H1 (cell line): ENCODE results near the gene GCNA. TPM values are rescaled to one million over a fixed set of nuclear protein-coding genes. Genes with fewer than 3 reads are reported as not detected.

ENCODE experiments used
- CTCF ChIA-PET: fragments of 300-600 bp; sonication (Branson Sonifier 250); formaldehyde crosslinking; loops from one replicate; lab custom pipeline; 2021; ENCODE audit not compliant: partially characterized antibody; lab: Charles Lee
- POLR2A ChIA-PET: fragments of 300-600 bp; sonication (Branson Sonifier 250); formaldehyde crosslinking; loops from one replicate; lab custom pipeline; 2021; ENCODE audit warnings: inconsistent platforms; ENCODE audit not compliant: partially characterized antibody; lab: Charles Lee
- DNase-seq, 2 experiments: peaks; one replicate each; pipeline versions ENCODE4 v3.0.0 to v3.0.0-alpha.2; 2010 to 2022; ENCODE audit warnings: low spot score in 2 of 2, low read depth in 1 of 2, mixed read lengths in 1 of 2
- FAIRE-seq: peaks from 2 replicates; lab custom pipeline; 2011; peaks lifted over from hg19 to GRCh38; lab: Jason Lieb, UNC
- H2AFZ ChIP-seq: 2 replicates; pipeline ENCODE4 v1.8.1; 2012; ENCODE audit warnings: low read length, inconsistent platforms
- H2AK5ac ChIP-seq: 2 replicates; pipeline ENCODE4 v1.6.1; 2013; ENCODE audit warnings: low read depth, low read length
- H2BK120ac ChIP-seq: replicated peaks from 2 replicates; pipeline ENCODE3; 2013; ENCODE audit warnings: low read depth, low read length, inconsistent platforms
- H2BK12ac ChIP-seq: 2 replicates; pipeline ENCODE4 v1.6.1; 2013; ENCODE audit warnings: low read depth, low read length
- H2BK15ac ChIP-seq: 2 replicates; pipeline ENCODE4 v1.6.1; 2013; ENCODE audit warnings: low read length
- H2BK20ac ChIP-seq: 2 replicates; pipeline ENCODE4 v1.6.1; 2013; ENCODE audit warnings: low read length
- H2BK5ac ChIP-seq: 2 replicates; pipeline ENCODE4 v1.6.1; 2013; ENCODE audit warnings: low read depth, low read length
- H3K14ac ChIP-seq: 2 replicates; pipeline ENCODE4 v1.6.1; 2013; ENCODE audit warnings: inconsistent platforms; ENCODE audit not compliant: insufficient read length
- H3K18ac ChIP-seq: 2 replicates; pipeline ENCODE4 v1.6.1; 2013; ENCODE audit warnings: low read length; ENCODE audit errors: extremely low read depth
- H3K23ac ChIP-seq: 2 replicates; pipeline ENCODE4 v1.6.1; 2013; ENCODE audit warnings: inconsistent platforms; ENCODE audit not compliant: insufficient read length
- H3K23me2 ChIP-seq: 2 replicates; pipeline ENCODE4 v1.6.1; 2013; ENCODE audit warnings: low read depth, low read length
- H3K27ac ChIP-seq: 2 replicates; pipeline ENCODE4 v1.6.1; 2011; ENCODE audit warnings: low read depth, low read length, inconsistent platforms
- H3K27me3 ChIP-seq, 4 experiments: replicated peaks in 1 of 4; 1 replicate in 1 of 4; 2 replicates in 3 of 4; pipeline versions ENCODE4 v1.6.1 to v1.8.1; 2011 to 2013; ENCODE audit warnings: low read length in 3 of 4, mild to moderate bottlenecking in 3 of 4, inconsistent platforms in 2 of 4, mixed read lengths in 2 of 4, moderate library complexity in 1 of 4; ENCODE audit not compliant: control insufficient read depth in 3 of 4, insufficient read depth in 3 of 4; ENCODE audit errors: extremely low read depth in 1 of 4
- H3K36me3 ChIP-seq, 4 experiments: 2 replicates each; pipeline versions ENCODE4 v1.6.1 to v1.8.1; 2011 to 2013; ENCODE audit warnings: mild to moderate bottlenecking in 4 of 4, low read length in 3 of 4, moderate library complexity in 2 of 4, control low read depth in 1 of 4, inconsistent platforms in 1 of 4; ENCODE audit not compliant: insufficient read depth in 4 of 4, control insufficient read depth in 2 of 4
- H3K4ac ChIP-seq: replicated peaks from 2 replicates; pipeline ENCODE3; 2013; ENCODE audit warnings: low read length, low read depth, mixed read lengths, inconsistent platforms; ENCODE audit not compliant: insufficient read length
- H3K4me1 ChIP-seq, 4 experiments: replicated peaks in 1 of 4; 1 replicate in 1 of 4; 2 replicates in 3 of 4; pipeline versions ENCODE4 v1.6.1 to v1.8.1; 2011 to 2013; ENCODE audit warnings: low read length in 3 of 4, inconsistent platforms in 2 of 4, mixed read lengths in 1 of 4; ENCODE audit not compliant: insufficient read depth in 4 of 4, control insufficient read depth in 3 of 4
- H3K4me2 ChIP-seq, 2 experiments: 2 replicates each; pipeline versions ENCODE4 v1.6.1 to v1.8.1; 2011 to 2013; ENCODE audit warnings: low read depth in 2 of 2, low read length in 2 of 2, control low read depth in 1 of 2, inconsistent platforms in 1 of 2, mild to moderate bottlenecking in 1 of 2; ENCODE audit not compliant: insufficient read depth in 1 of 2
- H3K4me3 ChIP-seq, 4 experiments: fragments of 200-600, 300-600 bp in 1 of 4; sonication (generic), shearing (Covaris generic), sonication (Bioruptor Twin) in 1 of 4; 2 replicates each; pipeline versions ENCODE4 v1.5.1 to v1.8.1; 2011 to 2016; ENCODE audit warnings: low read length in 4 of 4, low read depth in 3 of 4, control low read depth in 2 of 4, inconsistent platforms in 2 of 4, mild to moderate bottlenecking in 2 of 4, mixed read lengths in 1 of 4, moderate library complexity in 1 of 4; ENCODE audit not compliant: insufficient read depth in 2 of 4; ENCODE audit errors: extremely low read depth in 1 of 4
- H3K56ac ChIP-seq: replicated peaks from 2 replicates; pipeline ENCODE3; 2013; ENCODE audit warnings: low read depth, mild to moderate bottlenecking, mixed read lengths, low read length, inconsistent platforms; ENCODE audit not compliant: insufficient read length
- H3K79me1 ChIP-seq: 2 replicates; pipeline ENCODE4 v1.6.1; 2013; ENCODE audit warnings: low read depth, low read length, control low read depth
- H3K79me2 ChIP-seq, 2 experiments: 2 replicates each; pipeline versions ENCODE4 v1.6.1 to v1.8.1; 2012 to 2013; ENCODE audit warnings: low read length in 2 of 2, mild to moderate bottlenecking in 2 of 2, inconsistent platforms in 1 of 2; ENCODE audit not compliant: insufficient read depth in 2 of 2, control insufficient read depth in 1 of 2
- H3K9ac ChIP-seq, 4 experiments: replicated peaks in 1 of 4; 1 replicate in 1 of 4; 2 replicates in 3 of 4; pipeline versions ENCODE4 v1.6.1 to v1.8.1; 2011 to 2013; ENCODE audit warnings: low read depth in 3 of 4, low read length in 3 of 4, control low read depth in 2 of 4, mild to moderate bottlenecking in 2 of 4, moderate library complexity in 2 of 4, inconsistent platforms in 1 of 4; ENCODE audit errors: extremely low read depth in 1 of 4
- H3K9me3 ChIP-seq, 2 experiments: 2 replicates each; pipeline versions ENCODE4 v1.6.1 to v1.8.1; 2012 to 2013; ENCODE audit warnings: mild to moderate bottlenecking in 2 of 2, moderate library complexity in 2 of 2, control low read depth in 1 of 2, inconsistent platforms in 1 of 2, low read depth in 1 of 2, low read length in 1 of 2, mixed read lengths in 1 of 2; ENCODE audit not compliant: insufficient read depth in 2 of 2
- H4K20me1 ChIP-seq, 2 experiments: replicated peaks in 1 of 2; 2 replicates each; pipeline versions ENCODE3 to v1.8.1; 2011 to 2013; ENCODE audit warnings: inconsistent platforms in 2 of 2, low read length in 2 of 2, mild to moderate bottlenecking in 1 of 2; ENCODE audit not compliant: insufficient read depth in 2 of 2, control insufficient read depth in 1 of 2
- H4K5ac ChIP-seq: 2 replicates; pipeline ENCODE4 v1.6.1; 2013; ENCODE audit warnings: low read length, low read depth, mixed read lengths, inconsistent platforms; ENCODE audit not compliant: insufficient read length
- H4K8ac ChIP-seq: 2 replicates; pipeline ENCODE4 v1.8.0; 2013; ENCODE audit warnings: mild to moderate bottlenecking, moderate library complexity, low read length, inconsistent platforms; ENCODE audit not compliant: insufficient read depth; ENCODE audit errors: extremely low read depth
- H4K91ac ChIP-seq: replicated peaks from 2 replicates; pipeline ENCODE3; 2013; ENCODE audit warnings: low read length, mixed read lengths, inconsistent platforms; ENCODE audit not compliant: insufficient read length
- CBX8 ChIP-seq: fragments of 300-800, 300-1000 bp; sonication (generic); IDR thresholded peaks from 2 replicates; pipeline ENCODE4 v1.7.1; 2016; ENCODE audit warnings: low read depth, low read length, borderline replicate concordance
- EP300 ChIP-seq, 2 experiments: IDR thresholded peaks; 1 replicate in 1 of 2; 2 replicates in 1 of 2; pipeline ENCODE4 v1.6.1; 2011 to 2012; ENCODE audit warnings: low read depth in 2 of 2, low read length in 2 of 2, mild to moderate bottlenecking in 2 of 2, borderline replicate concordance in 1 of 2, inconsistent platforms in 1 of 2, moderate library complexity in 1 of 2
- HDAC6 ChIP-seq: IDR thresholded peaks from one replicate; pipeline ENCODE4 v1.7.1; 2012; ENCODE audit warnings: low read depth, mild to moderate bottlenecking, inconsistent platforms, low read length, moderate library complexity
- PHF8 ChIP-seq: fragments of 200-600 bp; sonication (generic); conservative IDR thresholded peaks from 2 replicates; pipeline ENCODE4 v1.7.1; 2012; ENCODE audit warnings: low read depth, mild to moderate bottlenecking, inconsistent platforms, low read length, moderate library complexity
- RBBP5 ChIP-seq: IDR thresholded peaks from 2 replicates; pipeline ENCODE4 v1.7.1; 2012; ENCODE audit warnings: low read depth, mild to moderate bottlenecking, inconsistent platforms, low read length, moderate library complexity, borderline replicate concordance
- SIRT6 ChIP-seq: IDR thresholded peaks from one replicate; pipeline ENCODE4 v1.7.1; 2012; ENCODE audit warnings: low read length, inconsistent platforms
- ZNF274 ChIP-seq: IDR thresholded peaks from 2 replicates; pipeline ENCODE4 v1.7.0; 2012; ENCODE audit warnings: low read length, borderline replicate concordance; ENCODE audit errors: extremely low read depth
- WGBS, 2 experiments: shearing (Covaris generic) in 1 of 2; methylation state at CpG; one replicate each; pipeline versions ENCODE4 v1.1.6 to v1.1.7; 2013 to 2015; ENCODE audit warnings: low lambda C conversion rate in 2 of 2, mixed read lengths in 2 of 2, inconsistent platforms in 1 of 2, low coverage in 1 of 2, missing lambda C conversion rate in 1 of 2; ENCODE audit not compliant: insufficient replicate concordance in 2 of 2, insufficient coverage in 1 of 2, insufficient read length in 1 of 2; ENCODE audit errors: extremely low coverage in 1 of 2, missing lambda C conversion rate in 1 of 2; 5-methylcytosine and 5-hydroxymethylcytosine counted together
- polyA plus RNA-seq, 7 experiments: library from polyadenylated mRNA; depleted of rRNA in 3 of 7; stranded (reverse) in 5 of 7; unstranded in 2 of 7; fragments of >200 nt in 5 of 7; fragments of 200-250 nt in 2 of 7; gene quantifications; 1 replicate in 5 of 7; 2 replicates in 1 of 7; 4 replicates in 1 of 7; pipeline versions ENCODE4 v1.2.1 to v1.2.3, GENCODE V29; 2011 to 2013; ENCODE audit warnings: missing spikeins in 2 of 7, mixed read lengths in 2 of 7
- total RNA-seq: library from RNA; stranded (reverse); fragmentation: NEBNext Ultra II Directional; extraction: Animal tissue kit (Norgen Biotek cat#: 25700); gene quantifications from 2 replicates; pipeline ENCODE4 v1.2.1, GENCODE V29; 2021
- TF ChIP-seq, protein P1 (sequence below), 3 experiments: IDR thresholded peaks; 1 replicate in 2 of 3; 2 replicates in 1 of 3; pipeline versions ENCODE4 v1.5.1 to v1.6.1; 2011; ENCODE audit warnings: low read length in 3 of 3, mild to moderate bottlenecking in 3 of 3, inconsistent platforms in 2 of 3, low read depth in 1 of 3, moderate library complexity in 1 of 3; ENCODE audit not compliant: insufficient read depth in 1 of 3; ENCODE audit errors: control extremely low read depth in 1 of 3

The GCNA gene
- total and polyA plus RNA-seq, 2 of the 8 experiments (the other 6 are each of a cell fraction or from before 2014, with no cell fraction given) = 0.41 to 0.95 TPM

DNA sequence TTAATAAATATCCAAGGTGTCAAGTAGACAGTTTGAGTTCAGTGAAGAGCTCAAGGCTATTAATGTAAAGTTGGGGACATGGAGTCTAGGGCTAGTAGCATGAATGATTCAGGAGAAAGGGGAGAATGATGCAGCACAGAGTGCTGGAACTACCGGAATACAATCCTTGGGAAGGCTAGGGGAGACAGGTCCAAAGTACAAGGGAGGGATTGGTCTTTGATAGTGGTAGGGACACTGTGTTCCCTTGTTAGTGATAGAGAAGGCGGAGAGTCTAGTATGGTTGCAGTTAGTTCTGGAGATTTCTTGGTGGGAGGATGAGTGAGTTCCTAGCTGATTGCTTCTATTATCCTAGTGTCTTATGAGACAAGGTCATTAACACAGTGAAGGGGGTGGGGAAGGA lies 8.7 kb downstream of the GCNA start:
- WGBS, 2 experiments = 90% methylated on average over 2 of the region's 2 CpGs; no CpG with 5 or more reads in 1 of the 2 experiments
- Histone ChIP-seq H3K27ac (no peak overlapping the region), H3K9ac (no peak overlapping the region), H4K91ac (no peak overlapping the region), H3K4me1 (no peaks in the 10 kb centered on the region), H3K36me3 (no peaks in the 10 kb centered on the region; a peak in 1 of 8 replicates), H4K8ac (no peak overlapping the region), H3K4me3 (no peak overlapping the region), H2AK5ac (no peak overlapping the region), H3K4ac (no peak overlapping the region), H3K14ac (no peak overlapping the region), H3K79me1 (no peaks in the 10 kb centered on the region), H3K18ac (no peak overlapping the region), H2BK5ac (no peak overlapping the region), H4K5ac (no peak overlapping the region), H3K27me3 (no peaks in the 10 kb centered on the region), H2AFZ (no peak overlapping the region), H3K79me2 (no peaks in the 10 kb centered on the region), H3K4me2 (no peak overlapping the region), H4K20me1 (no peaks in the 10 kb centered on the region), H3K56ac (no peak overlapping the region), H2BK120ac (no peak overlapping the region), H3K9me3 (no peaks in the 10 kb centered on the region), H2BK12ac (no peak overlapping the region), H2BK20ac (no peak overlapping the region), H3K23ac (no peak overlapping the region), H3K23me2 (no peaks in the 10 kb centered on the region), H2BK15ac (no peak overlapping the region)
- ChIA-PET CTCF (interaction anchor here (0.7 kb wide), 1 partner anchor 161 kb away, joined by 3 read pairs; no protein-coding TSS in a partner anchor), POLR2A (no interaction called here)
- DNase-seq (no peak), FAIRE-seq (no peak)
- TF ChIP-seq HDAC6 (no peak), PHF8 (no peak), CBX8 (no peak), EP300 (IDR thresholded peaks at IDR 0.05; ENCODE audit: borderline replicate concordance in 1 of 2, low read depth in 2 of 2, low read length in 2 of 2) (no peak), ZNF274 (no peak), RBBP5 (no peak), SIRT6 (no peak)
- TF ChIP-seq, protein P1, sequence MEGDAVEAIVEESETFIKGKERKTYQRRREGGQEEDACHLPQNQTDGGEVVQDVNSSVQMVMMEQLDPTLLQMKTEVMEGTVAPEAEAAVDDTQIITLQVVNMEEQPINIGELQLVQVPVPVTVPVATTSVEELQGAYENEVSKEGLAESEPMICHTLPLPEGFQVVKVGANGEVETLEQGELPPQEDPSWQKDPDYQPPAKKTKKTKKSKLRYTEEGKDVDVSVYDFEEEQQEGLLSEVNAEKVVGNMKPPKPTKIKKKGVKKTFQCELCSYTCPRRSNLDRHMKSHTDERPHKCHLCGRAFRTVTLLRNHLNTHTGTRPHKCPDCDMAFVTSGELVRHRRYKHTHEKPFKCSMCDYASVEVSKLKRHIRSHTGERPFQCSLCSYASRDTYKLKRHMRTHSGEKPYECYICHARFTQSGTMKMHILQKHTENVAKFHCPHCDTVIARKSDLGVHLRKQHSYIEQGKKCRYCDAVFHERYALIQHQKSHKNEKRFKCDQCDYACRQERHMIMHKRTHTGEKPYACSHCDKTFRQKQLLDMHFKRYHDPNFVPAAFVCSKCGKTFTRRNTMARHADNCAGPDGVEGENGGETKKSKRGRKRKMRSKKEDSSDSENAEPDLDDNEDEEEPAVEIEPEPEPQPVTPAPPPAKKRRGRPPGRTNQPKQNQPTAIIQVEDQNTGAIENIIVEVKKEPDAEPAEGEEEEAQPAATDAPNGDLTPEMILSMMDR (IDR thresholded peaks at IDR 0.05; ENCODE audit: control extremely low read depth in 1 of 3, insufficient read depth in 1 of 3, low read depth in 1 of 3, low read length in 3 of 3) = no peak
